GM18520 (cell line): ENCODE measurements around the gene MSMP.
A peak's percentile ranks its signal among the peaks of the same experiment; 100 is the strongest.

Source experiments
- ATAC-seq: cut with Tn5 transposase; IDR thresholded peaks from one replicate; pipeline ENCODE4 v1.9.1; 2021; ENCODE audit not compliant: unreplicated experiment

MSMP gene

GRCh38 chr9:35754264-35754663 lies at the start of gene MSMP:
TSS of gene MSMP (minus strand) at chr9:35754276. CDS start at chr9:35754129, 147 bp downstream.
- no peak for ATAC-seq

GRCh38 chr9:35801328-35802128 lies 47.5 kb upstream of the MSMP start:
- ATAC-seq: no peak

GRCh38 chr9:35800530-35800929 lies 46.5 kb upstream of the MSMP start:
- ATAC-seq: no peak

- ATAC-seq: peak; percentile 52
Measured at GRCh38 chr9:35798658-35799374, 44.7 kb upstream of the MSMP start.

- no peak for ATAC-seq
Measured at GRCh38 chr9:35797311-35798109, 43.4 kb upstream of the MSMP start.

GRCh38 chr9:35795695-35796094 lies 41.6 kb upstream of the MSMP start:
- ATAC-seq: no peak

GRCh38 chr9:35793461-35793860 lies 39.4 kb upstream of the MSMP start:
- no peak for ATAC-seq

- ATAC-seq: no peak
Measured at GRCh38 chr9:35792826-35793225, 38.8 kb upstream of the MSMP start.

- ATAC-seq: no peak
Measured at GRCh38 chr9:35792024-35792813, 38.1 kb upstream of the MSMP start.

- no peak for ATAC-seq
Measured at GRCh38 chr9:35791297-35791921, 37.3 kb upstream of the MSMP start, which contains the start of gene NPR2. TSS of gene NPR2 (plus strand) at chr9:35791591. CDS start at chr9:35792409, 818 bp downstream.

GRCh38 chr9:35790385-35791296 lies 36.6 kb upstream of the MSMP start:
- ATAC-seq: no peak

- no peak for ATAC-seq
Measured at GRCh38 chr9:35790025-35790384, 35.9 kb upstream of the MSMP start.

GRCh38 chr9:35789541-35789940 lies 35.5 kb upstream of the MSMP start:
- ATAC-seq: no peak

- ATAC-seq: no peak
Measured at GRCh38 chr9:35783418-35783817, 29.3 kb upstream of the MSMP start.

GRCh38 chr9:35781066-35781465 lies 27.0 kb upstream of the MSMP start:
- ATAC-seq: no peak

GRCh38 chr9:35778496-35778895 lies 24.4 kb upstream of the MSMP start:
- ATAC-seq: no peak

GRCh38 chr9:35776018-35776417 lies 21.9 kb upstream of the MSMP start:
- no peak for ATAC-seq

- no peak for ATAC-seq
Measured at GRCh38 chr9:35774907-35775635, 21.0 kb upstream of the MSMP start.

- ATAC-seq: no peak
Measured at GRCh38 chr9:35771943-35772342, 17.9 kb upstream of the MSMP start.
